Retina (tissue), 1 donor: Measurements from ENCODE around the gene WDR33.
A peak's percentile ranks its signal among the peaks of the same experiment; 100 is the strongest.

Experiments
- DNase-seq: peaks from one replicate; pipeline ENCODE4 v3.0.0-alpha.2; 2016

Gene WDR33

DNA sequence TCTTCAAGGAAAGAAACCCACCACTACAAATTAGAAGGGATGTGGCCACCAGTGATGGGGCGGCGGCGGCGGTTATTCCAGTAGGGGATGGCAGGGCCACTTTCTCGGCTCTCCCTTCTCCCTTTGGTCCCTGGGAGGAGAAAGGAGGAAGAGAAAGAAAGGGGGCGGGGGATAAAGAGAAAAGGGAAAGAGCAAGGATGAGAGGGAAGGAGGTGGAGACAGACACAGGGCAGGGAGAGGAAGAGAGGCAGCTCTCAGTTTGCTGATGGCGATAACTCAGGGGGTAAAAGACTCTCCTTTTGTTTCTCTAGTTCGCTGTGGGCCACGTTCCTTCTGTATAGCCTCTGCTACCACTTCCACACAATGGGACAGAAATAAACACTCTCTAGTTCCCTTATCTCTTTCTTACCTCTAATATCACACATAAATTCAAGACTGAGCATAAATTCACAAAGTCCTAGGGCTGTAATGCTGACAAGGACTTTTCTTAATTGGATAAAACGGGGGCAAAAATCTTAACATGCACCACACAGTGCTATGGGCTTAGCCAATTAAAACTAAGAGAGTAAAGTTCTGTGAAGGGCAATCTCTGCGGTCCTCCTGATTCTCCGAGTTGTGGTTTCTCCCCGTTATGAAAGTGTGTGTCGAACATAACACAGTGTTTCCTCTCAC is 95.1 kb downstream of the WDR33 start:
- DNase-seq, result no peak

DNA sequence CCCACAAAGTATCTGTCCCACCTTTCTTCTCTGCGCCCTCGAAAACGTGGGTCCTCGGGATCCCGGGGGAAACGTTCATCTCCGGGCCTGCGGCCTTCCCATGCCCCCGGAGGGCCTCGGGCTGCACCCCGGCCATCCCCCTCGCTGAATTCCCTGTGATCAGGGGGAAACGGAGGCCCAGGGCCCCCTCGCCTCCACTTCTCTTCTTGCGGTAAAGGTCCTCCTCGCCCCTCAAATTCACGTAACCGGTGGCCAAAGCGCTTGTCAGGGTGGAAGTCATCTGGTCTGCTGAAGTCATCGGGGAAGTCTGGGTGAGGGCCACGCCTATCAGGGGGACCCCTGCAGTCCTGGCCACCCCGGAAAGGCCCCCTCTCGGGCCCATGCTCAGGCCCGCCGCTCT is 97.4 kb downstream of the WDR33 start:
- DNase-seq, result no peak

DNA sequence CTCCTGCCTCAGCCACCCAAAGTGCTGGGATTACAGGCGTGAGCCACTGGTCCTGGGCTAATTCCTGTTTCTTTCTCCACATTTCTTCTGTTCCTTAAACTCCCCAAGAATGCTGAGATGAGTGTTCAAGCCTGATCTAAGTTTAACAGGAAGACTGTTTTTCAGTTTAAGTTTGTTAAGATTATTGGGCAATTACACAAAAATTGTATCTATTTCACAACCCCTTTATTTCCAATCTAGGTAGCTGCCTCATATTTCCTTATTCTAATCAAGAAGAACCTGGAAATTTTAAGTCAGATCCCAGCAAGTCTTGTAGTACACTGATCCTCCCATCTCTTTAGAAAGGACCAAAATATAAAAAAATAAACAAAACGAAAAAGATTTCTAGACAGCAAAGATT is 98.0 kb downstream of the WDR33 start:
- no peak for DNase-seq

DNA sequence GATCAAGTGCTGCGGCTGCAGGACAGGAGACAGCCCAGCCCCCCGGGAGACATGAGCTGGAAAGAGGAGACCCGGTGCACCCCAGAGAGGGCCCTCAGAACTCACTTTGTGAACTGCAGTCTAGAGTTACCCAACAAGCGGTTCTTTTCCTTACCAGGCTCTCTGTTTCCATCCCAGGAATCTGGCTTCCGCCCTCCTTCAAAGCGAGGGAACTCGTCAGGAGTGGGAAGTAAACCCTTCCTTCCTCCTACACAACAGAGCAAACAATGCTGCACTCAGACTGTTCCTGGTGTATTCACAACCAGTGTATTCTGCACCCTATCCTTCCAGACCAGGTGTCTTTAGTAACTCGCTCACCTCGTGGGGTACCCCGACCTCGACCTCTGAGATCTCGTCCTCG is 101.6 kb downstream of the WDR33 start:
- DNase-seq, result no peak

DNA sequence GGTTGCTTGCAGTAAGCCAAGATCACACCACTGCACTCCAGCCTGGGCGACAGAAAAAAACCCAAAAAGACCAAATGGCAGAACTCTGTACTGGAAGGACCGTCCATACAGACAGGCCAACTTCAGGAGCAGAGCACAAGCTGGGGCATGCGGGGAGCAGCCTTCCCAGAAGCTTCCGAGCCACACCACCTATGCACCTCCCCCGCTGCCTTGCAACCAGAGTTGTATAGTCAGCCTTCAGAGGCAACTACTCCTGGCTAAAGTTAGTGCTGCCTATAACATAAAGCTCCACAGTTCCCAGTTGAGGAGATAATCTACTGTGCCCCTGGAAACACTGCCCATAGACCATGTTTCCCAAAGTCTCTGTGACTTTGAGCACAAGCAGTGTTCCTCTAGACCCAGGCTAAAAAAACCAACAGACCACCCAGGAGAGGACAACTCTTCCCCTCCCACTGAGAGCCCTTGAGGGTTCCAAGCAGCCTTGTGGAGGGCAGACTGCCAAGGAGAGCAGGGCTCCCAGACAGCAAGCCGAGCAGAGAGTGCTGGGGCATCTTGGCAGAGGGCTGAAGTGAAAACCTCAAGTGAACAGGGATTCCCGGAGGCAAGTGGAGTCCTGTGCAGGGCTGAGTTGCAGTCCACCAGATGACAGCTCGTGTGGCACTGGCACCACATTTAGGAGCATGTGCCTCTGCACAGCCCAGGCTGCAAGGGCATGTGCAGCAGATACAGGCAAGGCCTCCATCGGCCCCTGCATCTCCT is 102.9 kb downstream of the WDR33 start:
- no peak for DNase-seq

DNA sequence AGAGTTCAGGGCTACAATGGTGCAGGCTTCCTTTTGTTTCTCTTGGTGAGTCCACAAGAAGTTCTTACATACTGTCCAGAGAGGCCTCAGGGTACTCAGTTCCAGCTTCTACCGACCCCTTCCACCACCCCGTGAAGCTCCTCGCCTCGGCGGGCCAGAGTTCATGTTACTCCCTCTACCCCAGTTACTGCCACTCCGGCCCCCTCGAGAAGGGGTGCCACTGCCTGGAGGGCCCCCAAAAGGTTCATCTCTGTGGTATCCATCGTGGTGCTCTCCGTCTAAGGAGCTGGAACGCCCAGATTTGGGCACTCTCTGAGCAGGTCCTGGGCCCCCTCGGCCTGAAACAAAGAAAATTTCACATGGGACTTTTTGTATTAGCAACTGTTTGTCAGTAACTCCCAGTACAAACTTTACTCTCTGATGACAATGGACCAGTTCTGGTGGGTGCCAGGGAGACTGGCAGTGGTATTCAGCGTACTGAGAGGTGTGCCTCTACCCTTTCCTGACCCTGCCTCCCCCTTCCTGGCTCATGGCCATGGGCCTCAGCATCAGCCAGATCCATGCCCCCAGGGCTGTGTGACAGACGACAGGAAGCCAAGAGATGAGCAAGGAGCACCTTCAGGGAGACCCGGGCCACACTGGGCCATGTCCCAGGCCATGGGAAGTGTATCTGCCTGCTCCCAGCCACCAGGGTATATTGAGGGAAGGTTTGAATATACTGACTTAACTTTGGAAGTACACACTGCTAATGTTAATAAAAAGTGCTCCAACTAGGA is 104.6 kb downstream of the WDR33 start:
- DNase-seq, result no peak

DNA sequence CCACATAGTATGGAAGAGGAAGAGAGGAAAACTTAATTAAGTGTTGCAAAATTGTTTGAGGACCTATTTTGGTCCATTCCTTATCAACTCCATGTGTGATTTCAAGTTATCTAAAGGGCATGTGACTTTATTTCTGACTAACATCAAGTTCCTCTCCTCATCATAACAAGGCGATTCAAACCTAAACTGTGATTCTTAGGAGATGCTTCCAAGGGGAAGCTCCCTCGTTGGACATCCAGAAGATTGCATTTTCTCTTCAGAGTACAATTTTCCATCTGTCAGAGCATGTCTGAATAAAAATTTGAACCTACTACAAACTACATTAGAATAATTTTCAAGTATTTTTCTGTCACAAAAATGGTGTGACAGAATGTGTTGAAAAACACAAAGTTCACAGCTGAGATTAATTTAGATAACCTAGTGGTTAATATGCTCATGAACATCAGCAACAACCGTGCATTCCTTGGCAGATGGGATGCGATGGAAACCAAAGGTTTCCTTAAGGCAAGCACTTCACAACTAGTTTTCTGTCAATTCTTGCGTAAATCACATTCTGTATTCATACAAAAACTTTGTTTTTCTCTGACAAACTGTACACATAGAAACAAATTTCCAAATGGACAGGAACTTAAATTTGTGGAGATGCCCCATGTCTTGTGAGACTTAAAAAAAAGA is 105.4 kb downstream of the WDR33 start:
- DNase-seq, result no peak

DNA sequence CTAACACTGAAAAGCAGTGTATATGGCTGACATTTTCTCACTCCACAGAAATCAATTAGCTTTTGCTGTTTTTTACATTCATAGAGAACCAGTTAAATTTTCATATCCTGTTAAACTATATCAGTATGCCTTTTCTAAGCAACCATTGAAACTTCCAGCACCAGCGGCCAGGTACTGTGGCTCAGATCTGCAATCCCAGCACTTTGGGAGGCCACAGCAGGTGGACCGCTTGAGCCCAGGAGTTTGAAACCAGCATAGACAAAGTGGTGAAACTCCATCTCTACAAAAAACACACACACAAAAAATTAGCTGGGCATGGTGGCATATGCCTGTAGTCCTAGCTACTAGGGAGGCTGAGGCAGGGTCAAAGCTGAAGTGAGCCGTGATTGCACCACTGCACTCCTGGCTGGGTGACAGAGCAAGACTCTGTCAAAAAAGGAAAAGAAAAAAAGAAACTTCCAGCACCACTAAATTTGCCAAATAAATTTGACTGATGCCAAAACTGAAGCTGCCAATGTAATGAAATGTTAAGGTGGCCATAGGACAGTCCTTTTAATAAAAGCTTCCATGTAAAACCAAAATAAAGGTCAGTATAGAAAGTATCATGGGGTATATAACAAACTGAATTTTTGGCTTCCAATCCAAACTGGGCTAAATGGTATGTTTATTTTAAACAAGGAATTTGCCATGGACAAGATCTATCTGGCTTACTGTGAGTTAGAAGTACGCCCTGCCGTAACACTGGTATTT is 106.2 kb downstream of the WDR33 start:
- DNase-seq, result no peak

DNA sequence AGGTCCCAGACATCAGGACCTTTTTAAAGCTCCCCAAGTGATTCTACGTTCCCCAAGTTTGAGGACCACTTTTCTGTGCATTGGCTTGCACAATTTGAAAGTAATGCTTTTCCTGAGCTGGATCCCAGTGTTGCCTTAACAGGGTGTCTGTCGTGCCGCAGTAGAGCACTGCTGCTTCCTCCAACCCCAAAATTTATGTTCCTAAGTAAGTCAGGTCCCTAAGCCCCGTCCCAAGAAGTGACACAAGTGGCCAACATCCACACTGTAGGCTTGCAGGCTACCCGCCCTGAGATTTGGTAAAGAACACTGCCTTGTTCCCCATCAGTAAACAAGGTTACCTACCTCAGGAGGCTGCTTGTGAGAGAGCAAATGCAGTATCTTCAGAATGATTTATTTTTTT is 107.7 kb downstream of the WDR33 start:
- no peak for DNase-seq

DNA sequence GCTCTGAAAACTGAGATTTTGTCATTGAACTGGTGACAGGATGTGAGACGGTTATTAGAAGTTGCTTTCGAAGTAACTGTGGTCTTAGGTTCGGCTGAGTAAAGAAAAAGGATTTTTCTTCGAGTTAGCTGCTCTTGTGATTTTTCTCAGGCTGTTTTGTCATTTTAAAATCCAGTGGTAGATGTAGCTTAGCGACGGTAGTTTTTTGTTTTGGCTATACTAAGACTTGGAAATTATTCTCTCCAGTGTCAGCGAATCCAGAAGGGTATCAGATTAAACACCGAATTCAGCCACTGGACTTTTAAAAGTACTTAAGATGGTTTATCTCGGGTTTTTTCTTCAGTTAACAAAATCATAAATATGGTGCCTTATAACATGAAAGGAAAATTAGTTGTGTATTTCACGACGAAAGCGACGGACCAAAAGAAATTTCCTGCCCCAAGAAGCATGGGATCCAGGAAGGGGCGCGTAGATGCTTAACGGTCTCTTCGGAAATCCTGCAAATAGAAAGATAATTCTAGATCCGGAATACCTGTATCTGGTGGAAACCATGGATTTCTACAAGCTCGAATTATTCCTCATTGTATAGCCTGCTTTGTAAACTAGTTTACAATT is 108.5 kb downstream of the WDR33 start:
- DNase-seq, result no peak

DNA sequence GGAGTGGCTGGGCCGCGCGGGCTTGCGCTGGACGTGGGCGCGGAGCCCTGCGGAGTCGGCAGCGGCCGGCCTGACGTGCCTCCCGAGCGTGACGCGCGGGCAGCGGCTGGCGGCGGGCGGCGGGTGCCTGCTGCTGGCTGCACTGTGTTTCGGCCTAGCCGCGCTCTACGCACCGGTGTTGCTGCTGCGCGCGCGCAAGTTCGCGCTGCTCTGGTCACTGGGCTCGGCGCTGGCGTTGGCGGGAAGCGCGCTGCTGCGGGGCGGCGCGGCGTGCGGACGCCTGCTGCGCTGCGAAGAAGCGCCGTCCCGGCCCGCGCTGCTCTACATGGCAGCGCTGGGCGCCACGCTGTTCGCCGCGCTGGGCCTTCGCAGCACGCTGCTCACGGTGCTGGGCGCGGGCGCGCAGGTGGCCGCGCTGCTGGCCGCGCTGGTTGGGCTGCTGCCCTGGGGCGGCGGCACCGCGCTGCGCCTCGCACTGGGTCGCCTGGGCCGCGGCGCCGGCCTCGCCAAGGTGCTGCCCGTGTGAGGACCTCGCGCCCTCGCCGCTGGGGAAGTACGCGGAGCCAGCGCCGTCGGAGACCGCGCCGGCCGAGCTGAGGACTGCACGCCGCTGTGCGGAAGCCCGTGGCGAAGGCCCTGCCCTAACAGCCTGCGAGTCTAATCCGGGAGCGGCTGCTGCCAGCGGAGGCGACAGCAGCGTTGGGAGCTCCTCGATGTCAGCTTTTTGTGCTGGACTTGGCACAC is 109.1 kb downstream of the WDR33 start:
- DNase-seq, result peak; percentile 80

DNA sequence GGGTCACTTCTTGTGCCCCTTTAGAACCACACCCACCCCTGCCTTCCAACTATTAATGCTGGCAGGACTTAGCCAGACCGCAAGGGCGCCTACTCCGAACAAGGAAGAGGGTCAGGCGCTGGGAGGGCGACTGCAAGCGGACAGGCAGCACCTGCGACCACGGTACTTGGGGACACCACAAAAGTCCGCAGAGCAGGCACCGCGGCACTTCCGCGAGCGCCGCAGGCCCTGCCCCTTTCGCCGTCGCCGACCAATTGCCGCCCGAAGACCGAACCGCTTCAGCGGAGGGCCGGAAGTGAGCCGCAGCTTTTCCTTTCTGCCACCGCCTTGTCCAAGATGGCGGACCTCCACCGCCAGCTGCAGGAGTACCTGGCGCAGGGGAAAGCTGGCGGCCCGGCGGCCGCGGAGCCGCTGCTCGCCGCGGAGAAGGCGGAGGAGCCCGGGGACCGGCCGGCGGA is 109.7 kb downstream of the WDR33 start, which contains the start of gene SFT2D3:
TSS of gene SFT2D3 (plus strand) at position 305 of the 458 bp plus-strand sequence. CDS start at position 337, 32 bp downstream.
- DNase-seq, result peak; percentile 95

DNA sequence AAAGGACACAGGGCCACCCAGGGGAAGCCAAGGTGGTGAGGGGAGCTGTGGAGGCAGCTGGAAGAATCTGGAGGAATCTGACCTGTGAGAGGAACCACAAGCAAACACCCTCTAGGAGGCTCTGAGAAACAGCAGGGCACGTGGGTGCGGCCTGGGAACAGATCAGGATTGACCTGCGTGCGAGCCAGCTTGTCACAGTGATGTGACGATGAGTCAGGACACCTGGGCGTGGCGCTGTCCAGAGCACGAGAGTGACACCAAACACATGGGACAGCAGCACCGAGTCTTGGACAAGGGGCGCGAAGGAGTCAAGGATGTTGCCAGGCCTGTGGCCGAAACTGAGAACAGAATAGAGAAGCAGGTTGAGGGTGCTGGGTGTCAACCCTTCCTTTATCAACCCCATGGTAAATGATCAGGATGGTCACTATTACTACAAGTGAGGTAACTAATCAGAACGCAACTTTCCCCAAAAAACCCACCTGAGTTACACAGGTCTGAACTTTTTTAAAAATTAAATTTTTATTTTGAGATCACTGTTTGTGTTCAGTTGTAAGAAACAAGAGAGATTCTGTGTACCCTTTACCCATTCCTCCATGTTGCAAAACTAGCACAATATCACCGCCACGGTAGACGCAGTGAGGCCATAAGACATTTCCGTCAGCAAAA is 110.3 kb downstream of the WDR33 start:
- peak; percentile 38 for DNase-seq

DNA sequence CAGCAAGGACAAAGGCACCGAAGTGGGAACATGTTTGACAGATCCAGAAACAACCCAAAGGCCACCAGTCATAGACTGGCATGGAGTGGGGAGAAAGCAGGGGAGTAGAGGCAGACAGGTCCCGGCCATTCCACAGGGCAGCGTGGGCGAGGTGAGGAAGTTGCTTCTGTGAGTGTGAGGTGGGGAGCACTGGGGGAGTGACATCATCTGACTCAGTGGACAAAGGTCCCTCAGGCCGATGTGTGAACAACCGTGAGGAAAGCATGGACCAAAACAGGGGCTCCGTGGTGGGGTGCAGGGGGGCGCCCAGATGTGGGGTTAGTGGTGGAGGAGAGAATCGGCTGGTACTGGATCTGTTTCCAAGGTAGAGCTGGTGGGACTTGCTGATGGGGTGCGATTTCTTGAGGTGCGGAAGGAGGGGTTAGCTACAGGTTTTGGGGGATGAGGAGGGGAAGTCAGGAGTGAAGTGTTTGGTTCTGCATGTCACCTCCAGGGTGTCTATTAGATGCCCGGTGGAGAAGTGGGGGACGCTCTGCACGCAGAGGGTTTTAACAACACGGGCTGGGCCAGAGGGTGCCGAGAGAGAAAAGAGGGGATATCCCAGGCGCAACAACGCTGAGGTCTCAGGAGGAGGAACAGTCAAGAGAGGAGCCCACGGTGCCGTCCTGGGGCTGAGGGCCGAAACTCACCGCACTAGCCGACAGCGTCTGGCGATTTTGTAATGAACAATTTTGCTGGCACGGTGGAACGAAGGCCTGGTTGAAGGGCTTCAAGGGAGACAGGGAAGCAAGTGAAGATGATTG is 112.2 kb downstream of the WDR33 start:
- DNase-seq, result no peak

DNA sequence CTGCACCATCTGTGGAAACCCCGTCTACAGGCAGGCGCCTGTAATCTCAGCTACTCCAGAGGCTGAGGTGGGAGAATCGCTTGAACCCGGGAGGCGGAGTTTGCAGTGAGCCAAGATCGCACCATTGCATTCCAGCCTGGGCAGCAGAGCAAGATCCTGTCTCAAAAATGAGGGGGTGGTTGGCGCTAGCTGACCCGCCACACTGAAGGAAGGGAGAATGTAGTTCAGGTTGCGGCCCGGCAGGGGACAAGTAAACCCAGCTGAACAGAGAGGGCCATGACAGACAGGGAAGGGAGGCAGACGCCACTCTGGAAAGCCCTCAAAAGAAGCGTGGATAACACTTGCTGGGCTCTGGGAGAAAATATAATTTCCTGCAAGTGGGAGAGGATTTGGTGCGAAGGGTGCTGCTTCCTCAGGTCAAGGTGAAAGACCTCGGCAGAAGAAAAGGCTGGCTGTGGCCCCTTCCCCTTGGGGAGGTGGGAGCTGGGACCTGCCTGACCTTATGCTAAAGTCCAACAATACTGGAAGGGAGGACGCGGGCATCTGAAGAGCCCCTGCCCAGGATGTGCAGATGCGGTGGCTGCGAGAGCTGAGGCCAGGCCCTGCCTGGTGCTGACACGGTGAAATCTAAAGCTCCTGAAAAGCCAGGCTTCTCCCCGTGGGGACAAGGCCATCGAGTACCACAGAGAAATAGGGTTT is 113.3 kb downstream of the WDR33 start:
- no peak for DNase-seq

DNA sequence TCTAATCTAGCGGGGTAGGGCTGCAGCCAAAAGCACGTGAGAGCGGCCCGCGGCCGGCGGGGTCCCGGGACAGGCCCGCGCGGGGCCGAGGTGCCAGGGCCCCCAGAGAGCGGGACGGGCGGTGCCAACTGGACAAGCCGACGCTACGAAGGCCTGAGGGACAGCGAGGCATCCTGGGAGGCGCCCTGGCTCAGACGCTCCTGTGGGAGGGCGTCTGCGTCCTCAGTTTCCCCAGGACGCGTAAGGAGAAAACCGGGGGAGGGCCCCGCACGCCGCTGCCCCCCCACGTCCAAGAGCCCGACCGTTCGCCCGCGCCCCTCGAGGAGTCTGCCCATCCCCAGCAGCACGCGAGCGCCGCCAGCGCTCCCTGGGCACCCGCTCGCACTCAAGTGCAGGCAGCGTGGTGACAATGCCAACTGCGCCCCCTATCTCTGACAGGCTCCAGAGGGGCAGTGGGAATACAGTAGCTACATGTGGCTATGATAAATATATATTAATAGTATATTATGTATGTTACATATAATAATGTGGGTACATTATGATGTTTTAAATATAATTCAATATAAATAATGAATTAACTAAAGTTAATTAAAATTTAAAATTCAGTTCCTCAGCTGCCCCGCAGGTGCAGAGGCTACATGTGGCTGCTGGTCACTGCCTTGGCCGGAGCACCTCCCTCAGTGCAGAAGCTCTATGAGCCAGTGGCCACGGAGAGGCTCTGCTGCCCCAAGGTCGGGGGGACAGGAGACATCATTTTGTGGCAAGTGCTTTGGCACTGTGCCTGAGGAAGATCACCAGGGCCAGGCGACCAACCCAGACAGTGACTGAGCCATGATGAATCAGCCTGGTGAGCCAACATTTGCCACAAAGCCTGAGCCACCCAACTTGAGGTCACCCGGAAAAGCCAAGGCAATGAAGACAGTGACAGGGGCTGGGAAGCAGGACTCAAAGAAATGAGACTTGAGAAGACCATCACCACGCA is 115.2 kb downstream of the WDR33 start:
- peak; percentile 67 for DNase-seq

DNA sequence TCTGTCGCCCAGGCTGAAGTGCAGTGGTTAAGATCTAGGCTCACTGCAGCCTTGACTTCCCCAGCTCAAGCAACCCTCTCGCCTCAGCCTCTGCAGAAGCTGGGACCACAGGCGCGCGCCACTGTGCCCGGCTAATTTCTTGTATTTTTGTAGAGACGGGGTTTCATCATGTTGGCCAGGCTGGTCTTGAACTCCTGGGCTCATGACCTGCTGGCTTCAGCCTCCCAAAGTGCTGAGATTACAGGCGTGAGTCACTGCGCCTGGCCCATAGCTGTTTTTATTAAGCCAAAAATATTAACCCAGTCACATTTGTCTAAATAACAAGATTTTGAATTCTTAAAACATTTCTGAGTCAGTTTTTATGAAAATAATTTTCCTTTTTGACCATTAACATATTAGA is 116.0 kb downstream of the WDR33 start:
- no peak for DNase-seq

DNA sequence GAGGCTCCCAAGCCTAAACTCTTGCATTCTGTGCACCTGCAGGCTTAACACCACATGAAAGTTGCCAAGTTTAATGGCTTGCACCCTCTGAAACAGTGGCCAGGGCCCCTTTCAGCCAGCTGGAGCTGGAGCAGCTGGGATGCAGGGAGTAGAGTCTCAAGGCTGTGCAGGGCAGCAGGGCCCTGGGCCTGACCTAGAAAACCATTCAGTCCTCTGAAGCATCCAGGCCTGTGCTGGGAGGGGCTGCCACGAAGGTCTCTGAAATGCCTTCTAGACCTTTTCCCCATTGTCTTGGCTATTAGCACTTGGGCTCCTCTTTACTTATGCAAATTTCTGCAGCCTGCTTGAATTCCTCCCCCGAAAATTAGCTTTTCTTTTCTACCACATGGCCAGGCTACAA is 120.3 kb downstream of the WDR33 start:
- no peak for DNase-seq
